ENCODE results near the gene GPR179.

Gene GPR179

GRCh38 chr17:38343608-38344419 lies at the start of gene GPR179:
Gene GPR179 (minus strand): TSS chr17:38343956. CDS start chr17:38343789, 167 bp downstream.
- no peaks in the 10 kb centered on the region for H3K36me3 ChIP-seq (ENCODE audit: control insufficient read depth in 1 of 2, insufficient read depth in 2 of 2, low read length in 2 of 2)
- H3K4me1 ChIP-seq (ENCODE audit: control insufficient read depth in 1 of 2, insufficient read depth in 2 of 2, low read length in 2 of 2): peaks cover 0 to 9% of the 10 kb centered on the region in 2 donors
- peaks cover 4 to 8% of the 10 kb centered on the region in 2 donors for H3K27me3 ChIP-seq (ENCODE audit: control insufficient read depth in 1 of 2, insufficient read depth in 2 of 2, low read length in 2 of 2)
- no peak within 1 kb of the TSS for H3K27ac ChIP-seq (ENCODE audit: low read depth, low read length)
- no peak within 1 kb of the TSS for H3K9ac ChIP-seq (ENCODE audit: low read depth in 1 of 2, low read length in 2 of 2)
- H3K9me3 ChIP-seq (ENCODE audit: control insufficient read depth in 1 of 2, low read length in 2 of 2): no peaks in the 10 kb centered on the region
- H3K4me3 ChIP-seq (ENCODE audit: low read depth in 1 of 2, low read length in 2 of 2): no peak within 1 kb of the TSS

DNA sequence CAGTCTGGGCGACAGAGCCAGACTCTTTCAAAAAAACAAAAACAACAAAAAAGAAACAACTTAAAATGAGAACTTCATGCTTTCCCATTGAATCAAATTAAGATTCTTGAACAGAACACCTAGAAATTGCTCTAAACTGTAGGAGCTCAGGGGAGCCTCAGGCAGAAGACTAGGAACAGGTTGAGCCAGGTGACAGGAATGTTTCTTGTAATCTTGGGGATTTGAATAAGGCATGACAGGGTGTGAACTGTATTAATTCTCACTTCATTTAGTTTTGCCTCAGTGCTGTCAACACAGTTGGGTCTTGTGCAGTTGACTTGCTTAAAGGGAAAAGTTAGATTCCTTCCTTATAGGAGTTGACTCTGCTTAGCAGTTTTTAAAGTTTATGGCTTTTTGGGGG lies 35.7 kb upstream of the GPR179 start:
- peaks cover 11 to 40% of the 10 kb centered on the region in 2 donors for H3K36me3 ChIP-seq (ENCODE audit: control insufficient read depth in 1 of 2, insufficient read depth in 2 of 2, low read length in 2 of 2)
- H3K27ac ChIP-seq (ENCODE audit: low read depth, low read length): no peak overlapping the region
- no peak overlapping the region for H3K9ac ChIP-seq (ENCODE audit: low read depth in 1 of 2, low read length in 2 of 2)
- H3K4me1 ChIP-seq (ENCODE audit: control insufficient read depth in 1 of 2, insufficient read depth in 2 of 2, low read length in 2 of 2): no peaks in the 10 kb centered on the region
- no peaks in the 10 kb centered on the region for H3K27me3 ChIP-seq (ENCODE audit: control insufficient read depth in 1 of 2, insufficient read depth in 2 of 2, low read length in 2 of 2)
- no peaks in the 10 kb centered on the region for H3K9me3 ChIP-seq (ENCODE audit: control insufficient read depth in 1 of 2, low read length in 2 of 2)
- H3K4me3 ChIP-seq (ENCODE audit: low read depth in 1 of 2, low read length in 2 of 2): no peak overlapping the region

GRCh38 chr17:38369124-38369886 lies 25.5 kb upstream of the GPR179 start:
- Histone ChIP-seq H3K36me3 (ENCODE audit: control insufficient read depth in 1 of 2, insufficient read depth in 2 of 2, low read length in 2 of 2) (peaks cover 6 to 52% of the 10 kb centered on the region in 2 donors), H3K4me3 (ENCODE audit: low read depth in 1 of 2, low read length in 2 of 2) (no peak overlapping the region), H3K9ac (ENCODE audit: low read depth in 1 of 2, low read length in 2 of 2) (no peak overlapping the region), H3K4me1 (ENCODE audit: control insufficient read depth in 1 of 2, insufficient read depth in 2 of 2, low read length in 2 of 2) (no peaks in the 10 kb centered on the region), H3K27ac (ENCODE audit: low read depth, low read length) (no peak overlapping the region), H3K9me3 (ENCODE audit: control insufficient read depth in 1 of 2, low read length in 2 of 2) (no peaks in the 10 kb centered on the region), H3K27me3 (ENCODE audit: control insufficient read depth in 1 of 2, insufficient read depth in 2 of 2, low read length in 2 of 2) (no peaks in the 10 kb centered on the region)

DNA sequence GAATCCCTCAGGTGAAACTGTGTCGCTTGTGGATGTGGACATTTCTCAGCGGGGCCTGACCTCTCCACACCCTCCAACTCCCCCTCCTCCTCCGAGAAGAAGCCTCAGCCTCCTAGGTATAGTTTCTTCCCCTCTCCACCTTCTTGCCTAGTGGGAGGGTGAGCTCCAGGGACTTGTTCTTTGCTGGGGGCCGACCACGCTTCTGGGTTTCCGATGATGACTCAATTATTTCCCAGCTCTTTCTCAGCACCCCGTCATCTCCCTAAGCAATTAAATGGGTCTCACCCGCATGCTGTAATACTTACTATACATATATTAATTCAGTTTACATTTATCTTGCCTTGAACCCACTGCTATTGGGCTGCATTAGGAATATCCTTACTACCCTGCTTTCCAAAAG lies 21.0 kb upstream of the GPR179 start:
- no peak overlapping the region for H3K9ac ChIP-seq (ENCODE audit: low read depth in 1 of 2, low read length in 2 of 2)
- H3K9me3 ChIP-seq (ENCODE audit: control insufficient read depth in 1 of 2, low read length in 2 of 2): no peaks in the 10 kb centered on the region
- H3K4me1 ChIP-seq (ENCODE audit: control insufficient read depth in 1 of 2, insufficient read depth in 2 of 2, low read length in 2 of 2): no peaks in the 10 kb centered on the region
- H3K4me3 ChIP-seq (ENCODE audit: low read depth in 1 of 2, low read length in 2 of 2): no peak overlapping the region
- H3K27me3 ChIP-seq (ENCODE audit: control insufficient read depth in 1 of 2, insufficient read depth in 2 of 2, low read length in 2 of 2): no peaks in the 10 kb centered on the region
- H3K36me3 ChIP-seq (ENCODE audit: control insufficient read depth in 1 of 2, insufficient read depth in 2 of 2, low read length in 2 of 2): peaks cover 6 to 48% of the 10 kb centered on the region in 2 donors
- no peak overlapping the region for H3K27ac ChIP-seq (ENCODE audit: low read depth, low read length)

DNA sequence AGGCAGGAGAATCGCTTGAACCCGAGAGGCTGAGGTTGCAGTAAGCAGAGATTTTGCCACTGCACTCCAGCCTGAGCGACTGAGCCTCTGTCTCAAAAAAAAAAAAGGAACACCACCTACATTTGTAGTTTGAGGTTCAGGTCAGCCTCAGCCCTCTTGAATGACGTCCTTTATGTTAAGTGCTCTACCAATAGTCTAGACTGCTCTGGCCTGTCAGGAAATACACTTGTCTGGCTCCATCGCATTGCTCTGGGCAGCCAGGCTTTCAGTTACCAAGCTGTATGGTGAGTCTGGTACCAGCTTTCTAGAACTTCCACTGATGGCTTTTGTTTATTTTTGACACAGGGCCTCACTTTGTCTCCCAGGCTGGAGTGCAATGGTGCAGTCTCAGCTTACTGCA lies 19.3 kb upstream of the GPR179 start:
- H3K9ac ChIP-seq (ENCODE audit: low read depth in 1 of 2, low read length in 2 of 2): no peak overlapping the region
- no peak overlapping the region for H3K4me3 ChIP-seq (ENCODE audit: low read depth in 1 of 2, low read length in 2 of 2)
- H3K9me3 ChIP-seq (ENCODE audit: control insufficient read depth in 1 of 2, low read length in 2 of 2): no peaks in the 10 kb centered on the region
- no peaks in the 10 kb centered on the region for H3K4me1 ChIP-seq (ENCODE audit: control insufficient read depth in 1 of 2, insufficient read depth in 2 of 2, low read length in 2 of 2)
- no peaks in the 10 kb centered on the region for H3K27me3 ChIP-seq (ENCODE audit: control insufficient read depth in 1 of 2, insufficient read depth in 2 of 2, low read length in 2 of 2)
- peaks cover 0 to 38% of the 10 kb centered on the region in 2 donors for H3K36me3 ChIP-seq (ENCODE audit: control insufficient read depth in 1 of 2, insufficient read depth in 2 of 2, low read length in 2 of 2)
- no peak overlapping the region for H3K27ac ChIP-seq (ENCODE audit: low read depth, low read length)

DNA sequence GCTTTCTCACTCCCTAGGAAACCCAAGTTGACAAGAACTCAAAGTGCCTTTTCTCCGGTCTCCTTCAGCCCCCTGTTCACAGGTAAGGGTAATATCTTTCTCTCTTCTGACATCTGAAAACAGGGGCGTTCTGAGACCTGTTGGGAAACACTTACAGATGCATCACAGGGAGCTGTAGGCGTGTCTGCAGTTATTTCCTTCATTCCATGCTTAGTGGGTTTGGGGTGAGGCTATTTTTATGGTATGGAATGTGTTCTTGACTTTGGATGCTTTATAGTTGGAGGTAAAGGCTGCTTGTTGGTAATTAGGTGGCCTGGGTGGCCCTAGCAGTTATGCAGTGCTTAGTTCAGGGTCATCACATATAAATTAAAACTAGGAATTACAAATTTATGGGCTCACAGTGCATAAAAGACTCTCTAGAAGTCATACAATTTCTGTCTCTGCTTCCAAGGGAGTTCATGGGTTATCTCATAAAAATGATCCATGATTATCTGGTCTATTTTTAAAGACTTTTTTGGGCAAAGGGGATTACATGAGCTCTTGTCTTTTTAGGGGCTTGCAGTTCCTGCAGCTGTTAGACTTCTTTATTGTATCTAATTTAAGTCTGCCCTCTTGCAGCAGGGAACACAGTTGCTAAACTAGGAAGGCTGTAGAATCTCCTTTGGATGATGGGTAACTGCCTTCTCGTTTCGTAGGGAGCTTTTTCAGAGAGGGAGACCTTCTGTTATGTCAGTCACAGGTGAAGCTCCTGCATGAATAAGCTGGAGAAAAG lies 18.1 kb upstream of the GPR179 start:
- H3K9me3 ChIP-seq (ENCODE audit: control insufficient read depth in 1 of 2, low read length in 2 of 2): no peaks in the 10 kb centered on the region
- H3K9ac ChIP-seq (ENCODE audit: low read depth in 1 of 2, low read length in 2 of 2): no peak overlapping the region
- no peaks in the 10 kb centered on the region for H3K27me3 ChIP-seq (ENCODE audit: control insufficient read depth in 1 of 2, insufficient read depth in 2 of 2, low read length in 2 of 2)
- peaks cover 0 to 33% of the 10 kb centered on the region in 2 donors for H3K36me3 ChIP-seq (ENCODE audit: control insufficient read depth in 1 of 2, insufficient read depth in 2 of 2, low read length in 2 of 2)
- peaks cover 0 to 11% of the 10 kb centered on the region in 2 donors for H3K4me1 ChIP-seq (ENCODE audit: control insufficient read depth in 1 of 2, insufficient read depth in 2 of 2, low read length in 2 of 2)
- H3K4me3 ChIP-seq (ENCODE audit: low read depth in 1 of 2, low read length in 2 of 2): no peak overlapping the region
- no peak overlapping the region for H3K27ac ChIP-seq (ENCODE audit: low read depth, low read length)

DNA sequence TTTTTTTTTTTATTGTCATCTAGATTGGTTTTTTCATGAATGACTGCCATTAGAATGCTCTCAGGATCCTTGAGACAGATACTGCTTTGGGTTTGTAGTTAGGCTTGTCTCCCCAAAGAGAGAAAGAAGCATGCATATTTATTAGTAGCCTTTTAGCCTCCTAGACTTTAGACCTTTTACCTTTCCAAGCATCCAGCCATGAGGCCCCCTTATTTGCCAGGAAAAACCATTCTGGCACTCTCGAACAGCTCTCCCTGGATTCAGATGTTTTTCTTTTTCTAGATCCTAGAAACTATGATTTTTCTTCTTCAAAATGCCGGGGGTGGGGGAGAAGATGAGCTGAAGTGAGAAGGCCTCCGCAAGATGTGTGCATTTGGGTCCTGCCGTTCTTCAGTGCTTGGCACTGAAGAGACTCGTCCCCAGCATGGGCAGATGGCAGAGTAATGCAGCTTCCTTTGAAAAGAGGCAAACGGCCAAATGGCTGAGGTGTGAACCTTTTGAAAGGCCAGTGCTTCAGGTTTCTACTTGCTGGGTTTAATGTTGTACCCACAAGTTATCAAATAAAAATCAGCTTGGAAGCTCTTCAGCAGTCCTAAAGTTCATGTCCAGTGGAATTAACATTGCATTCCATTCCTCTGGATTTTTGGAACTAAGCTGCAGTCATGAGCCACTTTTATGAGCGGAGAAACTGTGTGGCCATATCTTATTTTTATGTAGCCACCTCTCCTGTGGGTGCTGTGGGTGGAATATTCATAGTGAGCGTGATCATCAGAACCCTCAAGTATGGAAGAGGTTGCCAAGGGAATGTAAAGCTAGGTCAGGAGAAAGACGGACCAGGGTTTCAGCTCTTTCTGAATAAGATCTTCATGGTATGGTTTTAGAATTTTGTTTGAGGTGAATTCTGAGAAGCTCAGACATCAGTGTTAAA lies 15.1 kb upstream of the GPR179 start:
- Histone ChIP-seq H3K9ac (ENCODE audit: low read depth in 1 of 2, low read length in 2 of 2) (no peak overlapping the region), H3K27ac (ENCODE audit: low read depth, low read length) (no peak overlapping the region), H3K4me1 (ENCODE audit: control insufficient read depth in 1 of 2, insufficient read depth in 2 of 2, low read length in 2 of 2) (peaks cover 6 to 24% of the 10 kb centered on the region in 2 donors), H3K4me3 (ENCODE audit: low read depth in 1 of 2, low read length in 2 of 2) (no peak overlapping the region), H3K36me3 (ENCODE audit: control insufficient read depth in 1 of 2, insufficient read depth in 2 of 2, low read length in 2 of 2) (peaks cover 0 to 5% of the 10 kb centered on the region in 2 donors), H3K27me3 (ENCODE audit: control insufficient read depth in 1 of 2, insufficient read depth in 2 of 2, low read length in 2 of 2) (no peaks in the 10 kb centered on the region), H3K9me3 (ENCODE audit: control insufficient read depth in 1 of 2, low read length in 2 of 2) (no peaks in the 10 kb centered on the region)

- Histone ChIP-seq H3K4me3 (ENCODE audit: low read depth in 1 of 2, low read length in 2 of 2) (no peak overlapping the region), H3K27me3 (ENCODE audit: control insufficient read depth in 1 of 2, insufficient read depth in 2 of 2, low read length in 2 of 2) (no peaks in the 10 kb centered on the region), H3K27ac (ENCODE audit: low read depth, low read length) (no peak overlapping the region), H3K36me3 (ENCODE audit: control insufficient read depth in 1 of 2, insufficient read depth in 2 of 2, low read length in 2 of 2) (peaks cover 0 to 3% of the 10 kb centered on the region in 2 donors), H3K4me1 (ENCODE audit: control insufficient read depth in 1 of 2, insufficient read depth in 2 of 2, low read length in 2 of 2) (peaks cover 15 to 34% of the 10 kb centered on the region in 2 donors), H3K9me3 (ENCODE audit: control insufficient read depth in 1 of 2, low read length in 2 of 2) (no peaks in the 10 kb centered on the region), H3K9ac (ENCODE audit: low read depth in 1 of 2, low read length in 2 of 2) (no peak overlapping the region)
These were observed 13.8 kb upstream of the GPR179 start for GRCh38 chr17:38357486-38358123.

DNA sequence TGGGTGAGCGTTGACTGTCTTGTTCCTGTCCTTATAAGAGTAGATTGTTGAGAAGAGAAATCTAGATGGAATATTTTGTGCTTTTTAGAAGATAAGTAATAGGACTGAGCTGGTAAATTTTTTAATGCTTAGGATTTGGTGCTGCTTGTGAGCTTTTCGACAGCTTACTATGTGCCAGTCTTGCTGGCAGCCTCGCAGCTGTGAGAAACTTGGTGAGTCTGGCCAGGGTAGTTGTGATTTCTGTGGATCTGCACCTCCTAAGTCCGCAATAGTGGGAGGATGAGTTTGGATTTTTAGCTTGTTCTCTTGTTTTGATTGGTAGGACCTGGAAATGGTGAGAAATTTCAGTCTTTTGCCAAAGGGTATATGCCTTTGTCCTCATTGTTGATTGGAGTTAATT lies 11.5 kb upstream of the GPR179 start:
- H3K4me3 ChIP-seq (ENCODE audit: low read depth in 1 of 2, low read length in 2 of 2): no peak overlapping the region
- no peaks in the 10 kb centered on the region for H3K9me3 ChIP-seq (ENCODE audit: control insufficient read depth in 1 of 2, low read length in 2 of 2)
- no peaks in the 10 kb centered on the region for H3K36me3 ChIP-seq (ENCODE audit: control insufficient read depth in 1 of 2, insufficient read depth in 2 of 2, low read length in 2 of 2)
- peaks cover 15 to 42% of the 10 kb centered on the region in 2 donors for H3K4me1 ChIP-seq (ENCODE audit: control insufficient read depth in 1 of 2, insufficient read depth in 2 of 2, low read length in 2 of 2)
- H3K27me3 ChIP-seq (ENCODE audit: control insufficient read depth in 1 of 2, insufficient read depth in 2 of 2, low read length in 2 of 2): no peaks in the 10 kb centered on the region
- no peak overlapping the region for H3K27ac ChIP-seq (ENCODE audit: low read depth, low read length)
- H3K9ac ChIP-seq (ENCODE audit: low read depth in 1 of 2, low read length in 2 of 2): no peak overlapping the region

Data from duodenal mucosa (tissue), 2 donors.